HL-60/S4 treated with retinoic acid at 250 ng/mL for 4 days and 3 days (cell line): ENCODE measurements around the gene FAM120C.

ENCODE experiments used
- in situ Hi-C: fragments of 300-500 bp; cut with MboI; formaldehyde crosslinking; loops from 2 replicates; pipeline ENCODE4 v1.7.0; 2022; ENCODE audit warnings: low sequenced_read_pairs

FAM120C gene

GRCh38 chrX:54044126-54044876 is 138.8 kb downstream of the FAM120C start, which contains the start of gene PHF8:
Gene PHF8 (minus strand): TSS chrX:54044473. CDS start chrX:54042728, 1,745 bp downstream.
- in situ Hi-C loops: no loop called here

- in situ Hi-C loops: no loop called here
These were observed 139.4 kb downstream of the FAM120C start for GRCh38 chrX:54043541-54044125.

GRCh38 chrX:54043056-54043455 is 140.0 kb downstream of the FAM120C start:
- in situ Hi-C loops: no loop called here

GRCh38 chrX:54042609-54043021 is 140.4 kb downstream of the FAM120C start:
- in situ Hi-C loops: no loop called here

GRCh38 chrX:54030329-54030728 is 152.7 kb downstream of the FAM120C start:
- in situ Hi-C loops: no loop called here

- in situ Hi-C loops: no loop called here
These were observed 153.4 kb downstream of the FAM120C start for GRCh38 chrX:54029529-54030143.

- in situ Hi-C loops: no loop called here
These were observed 158.7 kb downstream of the FAM120C start for GRCh38 chrX:54024350-54024749.
